GM12892 (cell line): ENCODE measurements around the gene GINM1.

Experiments used
- POLR2A ChIP-seq: IDR thresholded peaks from 2 replicates; pipeline ENCODE4 v1.6.1; 2011; ENCODE audit warnings: low read depth, low read length, control low read depth
- POLR2AphosphoS5 ChIP-seq: IDR thresholded peaks from 2 replicates; pipeline ENCODE4 v1.6.1; 2011; ENCODE audit warnings: low read depth, low read length, control low read depth
- TAF1 ChIP-seq: IDR thresholded peaks from 2 replicates; pipeline ENCODE4 v1.6.1; 2011; ENCODE audit warnings: low read depth, mild to moderate bottlenecking, control low read depth, low read length, borderline replicate concordance

GRCh38 chr6:149593408-149593807 is 27.2 kb downstream of the GINM1 start:
- TF ChIP-seq POLR2A (no peak), TAF1 (no peak), POLR2AphosphoS5 (no peak)
